ENCODE measurements around the gene SLC19A1.

Gene SLC19A1

DNA sequence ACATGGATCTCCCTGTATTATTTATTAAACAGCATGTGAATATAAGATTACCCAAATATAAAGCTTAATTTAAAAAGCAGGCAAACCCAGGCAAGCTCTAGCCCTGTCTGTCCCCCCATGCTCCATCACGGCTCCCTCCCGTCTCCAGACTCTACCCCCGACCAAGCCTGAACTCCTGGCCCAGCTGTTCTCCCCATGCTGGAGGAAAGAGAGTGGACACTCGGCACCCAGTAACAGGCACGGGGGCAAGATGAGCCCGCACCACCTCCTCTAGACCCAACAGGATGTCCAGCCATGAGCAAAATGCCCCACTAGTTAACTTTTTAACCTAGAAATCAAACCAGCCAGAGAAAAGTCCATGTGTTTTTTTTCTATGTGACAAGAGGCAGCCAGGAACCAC, 19.3 kb downstream of the SLC19A1 start:
- H4K20me1 ChIP-seq (ENCODE audit: insufficient read depth, low read length) = no peaks in the 10 kb centered on the region
- TF ChIP-seq EZH2 (optimal IDR thresholded peaks at IDR 0.05; ENCODE audit: low read depth, low read length) (no peak), EZH2phosphoT487 (IDR thresholded peaks at IDR 0.05; ENCODE audit: low read length) (no peak)
- TF ChIP-seq, protein P1, sequence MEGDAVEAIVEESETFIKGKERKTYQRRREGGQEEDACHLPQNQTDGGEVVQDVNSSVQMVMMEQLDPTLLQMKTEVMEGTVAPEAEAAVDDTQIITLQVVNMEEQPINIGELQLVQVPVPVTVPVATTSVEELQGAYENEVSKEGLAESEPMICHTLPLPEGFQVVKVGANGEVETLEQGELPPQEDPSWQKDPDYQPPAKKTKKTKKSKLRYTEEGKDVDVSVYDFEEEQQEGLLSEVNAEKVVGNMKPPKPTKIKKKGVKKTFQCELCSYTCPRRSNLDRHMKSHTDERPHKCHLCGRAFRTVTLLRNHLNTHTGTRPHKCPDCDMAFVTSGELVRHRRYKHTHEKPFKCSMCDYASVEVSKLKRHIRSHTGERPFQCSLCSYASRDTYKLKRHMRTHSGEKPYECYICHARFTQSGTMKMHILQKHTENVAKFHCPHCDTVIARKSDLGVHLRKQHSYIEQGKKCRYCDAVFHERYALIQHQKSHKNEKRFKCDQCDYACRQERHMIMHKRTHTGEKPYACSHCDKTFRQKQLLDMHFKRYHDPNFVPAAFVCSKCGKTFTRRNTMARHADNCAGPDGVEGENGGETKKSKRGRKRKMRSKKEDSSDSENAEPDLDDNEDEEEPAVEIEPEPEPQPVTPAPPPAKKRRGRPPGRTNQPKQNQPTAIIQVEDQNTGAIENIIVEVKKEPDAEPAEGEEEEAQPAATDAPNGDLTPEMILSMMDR (IDR thresholded peaks at IDR 0.05; ENCODE audit: low read length) = no peak
- H2AFZ ChIP-seq (ENCODE audit: low read length) = no peak overlapping the region
- DNase-seq = no peak
- 0 out of 2 replicates have a peak, but pooled peaks cover 9% of the 10 kb centered on the region for H3K79me2 ChIP-seq (ENCODE audit: low read length)
- H3F3A ChIP-seq (ENCODE audit: insufficient read depth, low read length) = no peaks in the 10 kb centered on the region
- H3K4me2 ChIP-seq (ENCODE audit: low read depth, low read length) = no peak overlapping the region
- H3K9me3 ChIP-seq (replicated peaks; ENCODE audit: insufficient read depth, low read length) = no peaks in the 10 kb centered on the region
- H3K4me3 ChIP-seq (ENCODE audit: low read length) = no peak overlapping the region
- H3K27ac ChIP-seq (ENCODE audit: low read length) = no peak overlapping the region
- no peaks in the 10 kb centered on the region; the same call in none of the 2 replicates for H3K36me3 ChIP-seq (replicated peaks; ENCODE audit: insufficient read depth, low read length)
- no peaks in the 10 kb centered on the region for H3K4me1 ChIP-seq (ENCODE audit: low read length)
- no peak overlapping the region for H3K9ac ChIP-seq (ENCODE audit: low read length)
- no peaks in the 10 kb centered on the region for H3K27me3 ChIP-seq (replicated peaks; ENCODE audit: insufficient read depth, low read length)
- no peaks in the 10 kb centered on the region for H3K9me2 ChIP-seq (replicated peaks; ENCODE audit: insufficient read depth, low read length)

DNA sequence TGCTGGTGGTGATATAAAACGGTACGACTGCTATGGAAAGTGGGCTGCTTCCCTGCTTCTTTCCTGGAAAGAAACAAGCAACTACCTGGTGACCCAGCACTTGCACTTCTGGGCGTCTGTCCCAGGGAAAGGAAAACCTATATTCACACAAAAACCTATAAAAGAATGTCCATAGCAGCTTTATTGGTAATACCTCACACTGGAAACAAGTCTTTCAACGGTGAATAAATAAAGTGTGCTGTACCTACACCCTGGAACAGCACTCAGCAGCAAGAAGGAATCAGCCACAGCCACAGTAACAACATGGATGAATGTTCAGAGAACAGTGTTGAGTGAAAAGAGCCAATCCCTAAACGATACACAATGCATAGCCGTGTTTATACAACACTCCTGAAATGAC, 19.9 kb downstream of the SLC19A1 start:
- no peak for DNase-seq
- Histone ChIP-seq H3K4me2 (ENCODE audit: low read depth, low read length) (no peak overlapping the region), H3K4me1 (ENCODE audit: low read length) (no peaks in the 10 kb centered on the region), H3K9me2 (replicated peaks; ENCODE audit: insufficient read depth, low read length) (no peaks in the 10 kb centered on the region), H3K27ac (ENCODE audit: low read length) (no peak overlapping the region), H2AFZ (ENCODE audit: low read length) (no peak overlapping the region), H4K20me1 (ENCODE audit: insufficient read depth, low read length) (no peaks in the 10 kb centered on the region), H3K9ac (ENCODE audit: low read length) (no peak overlapping the region), H3K27me3 (replicated peaks; ENCODE audit: insufficient read depth, low read length) (no peaks in the 10 kb centered on the region), H3K79me2 (ENCODE audit: low read length) (0 out of 2 replicates have a peak, but pooled peaks cover 9% of the 10 kb centered on the region), H3K36me3 (replicated peaks; ENCODE audit: insufficient read depth, low read length) (no peaks in the 10 kb centered on the region; the same call in 1 of the 2 replicates), H3K9me3 (replicated peaks; ENCODE audit: insufficient read depth, low read length) (no peaks in the 10 kb centered on the region), H3F3A (ENCODE audit: insufficient read depth, low read length) (no peaks in the 10 kb centered on the region), H3K4me3 (ENCODE audit: low read length) (no peak overlapping the region)
- TF ChIP-seq, protein P1 (IDR thresholded peaks at IDR 0.05; ENCODE audit: low read length) = no peak
- TF ChIP-seq EZH2phosphoT487 (IDR thresholded peaks at IDR 0.05; ENCODE audit: low read length) (no peak), EZH2 (optimal IDR thresholded peaks at IDR 0.05; ENCODE audit: low read depth, low read length) (no peak)

DNA sequence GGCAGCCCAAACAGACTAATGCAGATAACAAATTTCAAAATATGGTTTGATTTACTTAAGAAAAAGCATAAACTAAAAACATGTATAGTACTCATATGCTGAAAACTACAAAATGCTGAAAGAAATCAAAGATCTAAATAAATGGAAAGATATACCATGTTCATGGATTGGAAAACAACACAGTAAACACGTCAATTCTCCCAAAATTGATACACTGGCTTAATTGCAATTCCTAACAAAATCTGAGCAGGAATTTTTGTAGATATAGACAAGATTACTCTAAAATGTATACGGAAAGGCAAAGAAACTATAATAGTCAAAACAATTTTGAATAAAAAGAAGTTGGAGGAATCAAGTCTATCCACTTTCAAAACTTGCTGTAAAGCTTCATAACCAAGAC, 21.0 kb downstream of the SLC19A1 start:
- no peak overlapping the region for H3K27ac ChIP-seq (ENCODE audit: low read length)
- H2AFZ ChIP-seq (ENCODE audit: low read length) = no peak overlapping the region
- H3K4me2 ChIP-seq (ENCODE audit: low read depth, low read length) = no peak overlapping the region
- H3K36me3 ChIP-seq (replicated peaks; ENCODE audit: insufficient read depth, low read length) = no peaks in the 10 kb centered on the region; the same call in 1 of the 2 replicates
- no peaks in the 10 kb centered on the region for H3F3A ChIP-seq (ENCODE audit: insufficient read depth, low read length)
- H3K4me3 ChIP-seq (ENCODE audit: low read length) = no peak overlapping the region
- no peak overlapping the region for H3K9ac ChIP-seq (ENCODE audit: low read length)
- H3K27me3 ChIP-seq (replicated peaks; ENCODE audit: insufficient read depth, low read length) = no peaks in the 10 kb centered on the region
- no peak for TF ChIP-seq EZH2phosphoT487 (IDR thresholded peaks at IDR 0.05; ENCODE audit: low read length)
- H4K20me1 ChIP-seq (ENCODE audit: insufficient read depth, low read length) = no peaks in the 10 kb centered on the region
- no peaks in the 10 kb centered on the region for H3K4me1 ChIP-seq (ENCODE audit: low read length)
- no peak for DNase-seq
- 0 out of 2 replicates have a peak, but pooled peaks cover 9% of the 10 kb centered on the region for H3K79me2 ChIP-seq (ENCODE audit: low read length)
- H3K9me3 ChIP-seq (replicated peaks; ENCODE audit: insufficient read depth, low read length) = no peaks in the 10 kb centered on the region
- no peaks in the 10 kb centered on the region for H3K9me2 ChIP-seq (replicated peaks; ENCODE audit: insufficient read depth, low read length)

DNA sequence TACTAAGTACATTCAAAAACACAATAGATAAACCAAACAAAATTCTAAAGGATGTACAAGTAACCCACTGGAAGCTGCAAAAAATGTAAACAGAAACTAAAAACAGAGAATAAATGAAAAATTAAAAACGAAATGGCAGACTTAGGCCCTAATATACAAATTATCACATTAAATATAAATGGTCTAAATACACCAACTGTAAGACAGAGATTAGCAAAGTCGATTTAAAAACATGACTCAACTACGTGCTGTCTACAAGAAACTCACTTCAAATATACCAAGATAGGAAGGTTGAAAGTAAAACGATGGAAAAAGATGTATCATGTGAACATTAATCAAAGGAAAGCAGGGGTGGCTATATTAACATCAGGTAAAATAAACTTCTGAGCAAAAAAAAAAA, 23.1 kb downstream of the SLC19A1 start:
- Histone ChIP-seq H3K4me1 (ENCODE audit: low read length) (no peaks in the 10 kb centered on the region), H3K9me3 (replicated peaks; ENCODE audit: insufficient read depth, low read length) (no peaks in the 10 kb centered on the region), H4K20me1 (ENCODE audit: insufficient read depth, low read length) (no peaks in the 10 kb centered on the region), H3K4me3 (ENCODE audit: low read length) (no peak overlapping the region), H2AFZ (ENCODE audit: low read length) (no peak overlapping the region), H3K4me2 (ENCODE audit: low read depth, low read length) (no peak overlapping the region), H3K9me2 (replicated peaks; ENCODE audit: insufficient read depth, low read length) (no peaks in the 10 kb centered on the region), H3K27me3 (replicated peaks; ENCODE audit: insufficient read depth, low read length) (no peaks in the 10 kb centered on the region), H3K36me3 (replicated peaks; ENCODE audit: insufficient read depth, low read length) (no peaks in the 10 kb centered on the region; the same call in 1 of the 2 replicates), H3F3A (ENCODE audit: insufficient read depth, low read length) (no peaks in the 10 kb centered on the region), H3K79me2 (ENCODE audit: low read length) (0 out of 2 replicates have a peak, but pooled peaks cover 9% of the 10 kb centered on the region), H3K9ac (ENCODE audit: low read length) (no peak overlapping the region), H3K27ac (ENCODE audit: low read length) (no peak overlapping the region)
- TF ChIP-seq EZH2 (optimal IDR thresholded peaks at IDR 0.05; ENCODE audit: low read depth, low read length) (no peak), EZH2phosphoT487 (IDR thresholded peaks at IDR 0.05; ENCODE audit: low read length) (no peak)
- TF ChIP-seq, protein P1 (IDR thresholded peaks at IDR 0.05; ENCODE audit: low read length) = no peak
- DNase-seq = no peak

Data from MM.1S (cell line).